Measurements from ENCODE around the gene ITIH3. TPM values are rescaled to one million over a fixed set of nuclear protein-coding genes. Genes with fewer than 3 reads are reported as not detected.

Gene ITIH3
- total RNA-seq, 6 donors from 2014 or later = 2.1 to 13.5 (median 7.0) TPM

DNA sequence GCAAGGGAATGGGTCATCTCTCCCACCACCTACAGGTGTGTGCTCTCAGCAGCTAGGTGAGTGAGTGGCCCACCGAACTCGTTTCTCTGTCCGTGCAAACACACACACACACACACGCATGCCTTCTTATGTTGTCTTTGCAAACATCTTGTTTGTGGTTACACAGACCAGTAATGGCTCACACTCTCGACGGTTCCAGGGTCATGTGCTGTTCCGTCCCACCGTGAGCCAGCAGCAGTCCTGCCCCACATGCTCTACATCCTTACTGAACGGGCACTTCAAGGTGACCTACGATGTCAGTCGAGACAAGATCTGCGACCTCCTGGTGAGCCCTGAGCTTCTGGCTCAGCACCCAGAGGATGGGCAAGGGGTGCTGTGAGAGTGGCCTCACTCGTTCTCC, 12.9 kb upstream of the ITIH3 start:
- no peaks in the 10 kb centered on the region for H3K36me3 ChIP-seq
- no peaks in the 10 kb centered on the region for H3K4me1 ChIP-seq
- 55 to 63% methylated on average over 11 to 13 of the region's 13 CpGs for WGBS, 2 donors
- no peak overlapping the region for H3K27ac ChIP-seq
- DNase-seq (peak in 1 of 2 donors; percentile 5), ATAC-seq (ENCODE audit: low FRiP score in 2 of 2) (no peak)
- no peaks in the 10 kb centered on the region for H3K9me3 ChIP-seq
- TF ChIP-seq, protein P1, sequence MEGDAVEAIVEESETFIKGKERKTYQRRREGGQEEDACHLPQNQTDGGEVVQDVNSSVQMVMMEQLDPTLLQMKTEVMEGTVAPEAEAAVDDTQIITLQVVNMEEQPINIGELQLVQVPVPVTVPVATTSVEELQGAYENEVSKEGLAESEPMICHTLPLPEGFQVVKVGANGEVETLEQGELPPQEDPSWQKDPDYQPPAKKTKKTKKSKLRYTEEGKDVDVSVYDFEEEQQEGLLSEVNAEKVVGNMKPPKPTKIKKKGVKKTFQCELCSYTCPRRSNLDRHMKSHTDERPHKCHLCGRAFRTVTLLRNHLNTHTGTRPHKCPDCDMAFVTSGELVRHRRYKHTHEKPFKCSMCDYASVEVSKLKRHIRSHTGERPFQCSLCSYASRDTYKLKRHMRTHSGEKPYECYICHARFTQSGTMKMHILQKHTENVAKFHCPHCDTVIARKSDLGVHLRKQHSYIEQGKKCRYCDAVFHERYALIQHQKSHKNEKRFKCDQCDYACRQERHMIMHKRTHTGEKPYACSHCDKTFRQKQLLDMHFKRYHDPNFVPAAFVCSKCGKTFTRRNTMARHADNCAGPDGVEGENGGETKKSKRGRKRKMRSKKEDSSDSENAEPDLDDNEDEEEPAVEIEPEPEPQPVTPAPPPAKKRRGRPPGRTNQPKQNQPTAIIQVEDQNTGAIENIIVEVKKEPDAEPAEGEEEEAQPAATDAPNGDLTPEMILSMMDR (IDR thresholded peaks at IDR 0.05) = no peak
- no peak for TF ChIP-seq POLR2A (IDR thresholded peaks at IDR 0.05)
- TF ChIP-seq POLR2AphosphoS5 (IDR thresholded peaks at IDR 0.05) = no peak
- TF ChIP-seq EP300 (IDR thresholded peaks at IDR 0.05) = no peak
- H3K4me3 ChIP-seq = no peak overlapping the region
- no peaks in the 10 kb centered on the region for H3K27me3 ChIP-seq

DNA sequence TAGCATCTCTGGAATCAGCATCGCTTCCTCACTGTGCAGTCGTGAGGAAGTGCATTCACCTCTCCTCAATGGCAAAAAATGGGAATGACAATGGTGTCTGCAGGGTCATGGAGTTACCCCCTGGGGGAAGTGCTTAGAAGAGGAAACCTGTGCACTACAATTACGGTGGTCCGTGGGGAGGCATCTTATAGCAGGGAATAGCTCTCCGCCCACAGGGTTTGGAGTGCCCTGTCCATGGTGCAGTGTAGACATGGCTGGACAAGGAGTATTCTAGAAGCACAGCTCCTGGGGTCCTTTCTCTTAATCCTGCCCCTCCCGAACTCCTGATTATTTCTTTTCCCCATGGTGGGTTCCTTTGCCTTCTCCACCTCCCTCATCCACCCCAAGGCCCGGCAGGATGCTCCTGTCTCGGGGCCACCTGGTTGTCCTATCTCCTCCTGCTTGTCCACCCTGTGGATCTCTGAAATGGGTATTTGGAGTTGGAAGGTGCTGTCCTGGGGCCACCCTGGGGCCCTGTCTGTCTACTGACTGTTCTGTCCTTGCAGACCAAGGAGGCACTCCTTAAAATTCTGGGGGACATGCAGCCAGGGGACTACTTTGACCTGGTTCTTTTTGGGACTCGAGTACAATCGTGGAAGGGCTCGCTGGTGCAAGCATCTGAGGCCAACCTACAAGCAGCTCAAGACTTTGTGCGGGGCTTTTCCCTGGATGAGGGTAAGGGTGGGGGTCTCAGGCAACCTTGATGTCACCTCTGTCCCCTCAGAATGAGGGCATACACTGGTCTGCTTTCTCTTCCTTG, 12.0 kb upstream of the ITIH3 start:
- H3K9me3 ChIP-seq = no peaks in the 10 kb centered on the region
- no peak for TF ChIP-seq EP300 (IDR thresholded peaks at IDR 0.05)
- TF ChIP-seq, protein P1 (IDR thresholded peaks at IDR 0.05) = no peak
- no peak for TF ChIP-seq POLR2AphosphoS5 (IDR thresholded peaks at IDR 0.05)
- TF ChIP-seq POLR2A (IDR thresholded peaks at IDR 0.05) = no peak
- no peak overlapping the region for H3K4me3 ChIP-seq
- H3K27ac ChIP-seq = no peak overlapping the region
- WGBS, 2 donors = 71 to 72% methylated on average over 12 of the region's 12 CpGs
- no peaks in the 10 kb centered on the region for H3K36me3 ChIP-seq
- H3K27me3 ChIP-seq = no peaks in the 10 kb centered on the region
- DNase-seq = peak in 1 of 2 donors; percentile 10
- no peak for ATAC-seq (ENCODE audit: low FRiP score in 2 of 2)
- no peaks in the 10 kb centered on the region for H3K4me1 ChIP-seq

- H3K36me3 ChIP-seq = no peaks in the 10 kb centered on the region
- no peaks in the 10 kb centered on the region for H3K27me3 ChIP-seq
- no peak for TF ChIP-seq POLR2AphosphoS5 (IDR thresholded peaks at IDR 0.05)
- TF ChIP-seq POLR2A (IDR thresholded peaks at IDR 0.05) = no peak
- no peak for TF ChIP-seq EP300 (IDR thresholded peaks at IDR 0.05)
- TF ChIP-seq, protein P1 (IDR thresholded peaks at IDR 0.05) = no peak
- ATAC-seq (ENCODE audit: low FRiP score in 2 of 2) (no peak), DNase-seq (no peak)
- WGBS, 2 donors = 87% methylated on average over 3 of the region's 3 CpGs; no CpG with 5 or more reads in 1 of the 2 donors
- no peak overlapping the region for H3K27ac ChIP-seq
- H3K9me3 ChIP-seq = no peaks in the 10 kb centered on the region
- no peaks in the 10 kb centered on the region for H3K4me1 ChIP-seq
- no peak overlapping the region for H3K4me3 ChIP-seq
Observed at GRCh38 chr3:52783211-52783555, 11.4 kb upstream of the ITIH3 start.

DNA sequence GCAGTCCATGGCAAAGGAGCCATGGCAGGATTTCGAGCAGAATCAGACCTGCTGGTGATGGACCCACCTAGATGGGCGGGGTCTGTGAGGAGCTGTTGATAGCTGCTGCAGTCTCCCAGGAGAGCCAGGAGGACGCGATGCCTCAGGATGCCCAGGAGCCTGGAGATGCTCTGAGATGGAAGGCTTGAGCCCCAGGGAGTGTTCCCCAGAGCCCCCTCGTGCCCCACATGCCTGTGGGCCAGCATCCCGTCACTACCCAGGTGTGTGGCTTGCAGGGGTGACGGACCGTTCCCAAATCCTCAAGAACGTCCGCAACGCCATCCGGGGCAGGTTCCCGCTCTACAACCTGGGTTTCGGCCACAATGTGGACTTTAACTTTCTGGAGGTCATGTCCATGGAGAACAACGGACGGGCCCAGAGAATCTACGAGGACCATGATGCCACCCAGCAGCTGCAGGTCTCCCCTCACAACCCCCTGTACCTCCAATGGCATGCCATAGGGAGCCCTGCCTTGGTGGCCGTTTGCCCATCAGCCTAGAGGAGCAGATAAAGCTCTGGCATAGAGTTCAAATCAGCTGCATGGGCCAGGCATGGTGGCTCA, 10.5 kb upstream of the ITIH3 start:
- 92 to 94% methylated on average over 13 to 18 of the region's 18 CpGs for WGBS, 2 donors
- Histone ChIP-seq H3K9me3 (no peaks in the 10 kb centered on the region), H3K4me1 (no peaks in the 10 kb centered on the region), H3K36me3 (no peaks in the 10 kb centered on the region), H3K4me3 (no peak overlapping the region), H3K27ac (no peak overlapping the region), H3K27me3 (no peaks in the 10 kb centered on the region)
- ATAC-seq (ENCODE audit: low FRiP score in 2 of 2) = no peak
- no peak for DNase-seq
- TF ChIP-seq, protein P1 (IDR thresholded peaks at IDR 0.05) = no peak
- no peak for TF ChIP-seq POLR2A (IDR thresholded peaks at IDR 0.05)
- TF ChIP-seq POLR2AphosphoS5 (IDR thresholded peaks at IDR 0.05) = no peak
- TF ChIP-seq EP300 (IDR thresholded peaks at IDR 0.05) = no peak
